WERI-Rb-1 (cell line): ENCODE data around the gene POMT1.

Experiments
- DNase-seq: peaks from one replicate; pipeline ENCODE4 v3.0.0-alpha.2; 2020
- H3K27ac ChIP-seq: fragments of 250-450 bp; sonication (Bioruptor Pico); 2 replicates; pipeline ENCODE4 v1.5.1; 2020; ENCODE audit warnings: mild to moderate bottlenecking, moderate library complexity
- H3K27me3 ChIP-seq: fragments of 250-450 bp; sonication (Bioruptor Pico); 2 replicates; pipeline ENCODE4 v1.5.1; 2021; ENCODE audit warnings: mild to moderate bottlenecking, low read depth, moderate library complexity; ENCODE audit not compliant: insufficient read depth, severe bottlenecking
- H3K36me3 ChIP-seq: fragments of 250-450 bp; sonication (Bioruptor Pico); 2 replicates; pipeline ENCODE4 v1.5.1; 2020; ENCODE audit warnings: mild to moderate bottlenecking, moderate library complexity
- H3K4me3 ChIP-seq: 2 replicates; pipeline ENCODE4 v1.5.1; 2011; ENCODE audit warnings: low read depth, mild to moderate bottlenecking, control low read depth, low read length
- H3K9me3 ChIP-seq: fragments of 250-450 bp; sonication (Bioruptor Pico); 2 replicates; pipeline ENCODE4 v1.5.1; 2021; ENCODE audit warnings: mild to moderate bottlenecking, moderate library complexity; ENCODE audit not compliant: severe bottlenecking
- TF ChIP-seq, protein P1 (sequence below): IDR thresholded peaks from 2 replicates; pipeline ENCODE4 v1.5.1; 2011; ENCODE audit warnings: low read depth, mild to moderate bottlenecking, control low read depth, inconsistent platforms, low read length

Gene POMT1

DNA sequence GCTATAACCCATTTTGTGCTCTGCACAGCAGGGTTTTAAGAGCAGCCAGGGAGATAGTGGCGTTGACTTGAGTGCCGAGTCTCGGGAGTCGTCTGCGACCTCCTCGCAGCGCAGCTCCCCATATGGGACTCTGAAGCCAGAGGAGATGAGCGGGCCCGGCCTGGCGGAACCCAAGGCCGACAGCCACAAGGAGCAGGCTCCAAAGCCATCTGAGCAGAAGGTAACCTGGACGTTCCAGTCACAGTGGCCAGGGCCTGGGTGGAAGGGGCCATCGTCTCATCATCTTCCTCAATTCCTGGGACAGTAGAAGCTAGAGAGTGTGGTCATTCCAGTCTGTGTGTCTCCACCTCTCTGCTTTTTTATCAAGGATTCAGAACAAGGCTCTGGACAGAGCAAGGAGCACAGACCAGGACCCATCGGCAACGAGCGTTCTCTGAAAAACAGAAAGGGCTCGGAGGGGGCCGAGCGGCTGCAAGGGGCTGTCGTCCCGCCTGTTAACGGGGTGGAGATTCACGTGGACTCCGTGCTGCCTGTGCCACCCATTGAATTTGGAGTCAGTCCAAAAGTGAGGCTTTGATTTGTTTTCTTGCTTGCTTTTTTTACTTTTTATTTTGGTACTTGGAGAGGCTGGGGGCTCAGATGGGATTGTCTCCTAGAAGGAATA is 20.2 kb upstream of the POMT1 start:
- H3K36me3 ChIP-seq, result peaks cover 99% of the 10 kb centered on the region
- H3K4me3 ChIP-seq, result no peak overlapping the region
- no peak overlapping the region for H3K27ac ChIP-seq
- H3K9me3 ChIP-seq, result no peaks in the 10 kb centered on the region
- H3K27me3 ChIP-seq, result no peaks in the 10 kb centered on the region
- no peak for DNase-seq
- TF ChIP-seq, protein P1, sequence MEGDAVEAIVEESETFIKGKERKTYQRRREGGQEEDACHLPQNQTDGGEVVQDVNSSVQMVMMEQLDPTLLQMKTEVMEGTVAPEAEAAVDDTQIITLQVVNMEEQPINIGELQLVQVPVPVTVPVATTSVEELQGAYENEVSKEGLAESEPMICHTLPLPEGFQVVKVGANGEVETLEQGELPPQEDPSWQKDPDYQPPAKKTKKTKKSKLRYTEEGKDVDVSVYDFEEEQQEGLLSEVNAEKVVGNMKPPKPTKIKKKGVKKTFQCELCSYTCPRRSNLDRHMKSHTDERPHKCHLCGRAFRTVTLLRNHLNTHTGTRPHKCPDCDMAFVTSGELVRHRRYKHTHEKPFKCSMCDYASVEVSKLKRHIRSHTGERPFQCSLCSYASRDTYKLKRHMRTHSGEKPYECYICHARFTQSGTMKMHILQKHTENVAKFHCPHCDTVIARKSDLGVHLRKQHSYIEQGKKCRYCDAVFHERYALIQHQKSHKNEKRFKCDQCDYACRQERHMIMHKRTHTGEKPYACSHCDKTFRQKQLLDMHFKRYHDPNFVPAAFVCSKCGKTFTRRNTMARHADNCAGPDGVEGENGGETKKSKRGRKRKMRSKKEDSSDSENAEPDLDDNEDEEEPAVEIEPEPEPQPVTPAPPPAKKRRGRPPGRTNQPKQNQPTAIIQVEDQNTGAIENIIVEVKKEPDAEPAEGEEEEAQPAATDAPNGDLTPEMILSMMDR, result no peak

GRCh38 chr9:131483319-131484050 is 19.2 kb upstream of the POMT1 start:
- Histone ChIP-seq H3K27me3 (no peaks in the 10 kb centered on the region), H3K4me3 (no peak overlapping the region), H3K27ac (no peak overlapping the region), H3K36me3 (peaks cover 99% of the 10 kb centered on the region), H3K9me3 (no peaks in the 10 kb centered on the region)
- no peak for DNase-seq
- TF ChIP-seq, protein P1, result no peak

DNA sequence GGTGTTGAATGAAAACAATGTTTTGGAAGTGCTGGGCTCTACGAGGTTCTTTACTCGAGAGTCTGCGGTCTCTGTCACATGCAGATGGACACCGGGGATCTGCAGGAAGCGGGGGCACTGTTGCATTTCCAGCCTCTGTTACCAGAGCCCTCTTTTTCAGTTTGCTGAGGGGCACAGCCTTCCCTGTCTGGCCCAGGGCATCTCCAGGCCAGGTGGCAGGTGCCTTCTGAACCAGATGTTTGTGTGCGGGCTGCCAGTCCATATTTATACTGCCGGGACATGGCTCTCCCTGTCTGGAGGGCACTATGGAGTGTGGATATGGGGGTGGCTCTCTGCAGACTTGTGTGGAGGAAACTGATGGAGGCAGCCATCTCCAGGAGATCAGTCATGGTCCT is 18.7 kb upstream of the POMT1 start:
- H3K36me3 ChIP-seq, result peaks cover 99% of the 10 kb centered on the region
- H3K27me3 ChIP-seq, result no peaks in the 10 kb centered on the region
- H3K27ac ChIP-seq, result no peak overlapping the region
- TF ChIP-seq, protein P1, result no peak
- H3K4me3 ChIP-seq, result no peak overlapping the region
- no peaks in the 10 kb centered on the region for H3K9me3 ChIP-seq
- no peak for DNase-seq

DNA sequence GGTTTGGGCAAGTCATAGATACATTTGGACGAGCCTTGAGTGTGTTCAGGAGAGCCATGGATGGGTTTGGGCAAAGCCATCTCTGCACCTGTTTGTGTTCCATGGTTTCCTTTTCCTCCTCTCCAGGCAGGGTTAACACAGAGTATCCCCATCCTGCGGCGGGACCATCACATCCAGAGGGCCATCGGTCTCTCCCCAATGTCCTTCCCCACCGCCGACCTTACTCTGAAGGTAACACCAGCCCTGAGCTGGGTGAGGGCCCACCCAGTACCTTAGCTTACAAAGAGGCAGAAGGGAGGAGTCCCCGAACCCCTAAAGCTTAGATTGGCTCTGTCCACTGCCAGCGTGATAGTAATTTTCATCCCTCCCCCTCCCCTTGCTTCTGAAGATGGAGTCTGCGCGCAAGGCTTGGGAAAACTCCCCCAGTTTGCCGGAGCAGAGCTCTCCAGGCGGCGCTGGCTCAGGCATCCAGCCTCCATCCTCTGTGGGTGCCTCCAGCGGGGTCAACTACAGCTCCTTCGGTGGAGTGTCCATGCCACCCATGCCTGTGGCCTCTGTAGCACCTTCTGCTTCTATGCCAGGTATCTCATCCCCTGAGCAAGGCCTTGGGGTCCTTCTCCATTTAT is 18.0 kb upstream of the POMT1 start:
- Histone ChIP-seq H3K36me3 (peaks cover 99% of the 10 kb centered on the region), H3K27me3 (no peaks in the 10 kb centered on the region), H3K4me3 (no peak overlapping the region), H3K9me3 (no peaks in the 10 kb centered on the region), H3K27ac (no peak overlapping the region)
- TF ChIP-seq, protein P1, result no peak
- DNase-seq, result no peak

- Histone ChIP-seq H3K36me3 (peaks cover 99% of the 10 kb centered on the region), H3K27ac (no peak overlapping the region), H3K9me3 (no peaks in the 10 kb centered on the region), H3K4me3 (no peak overlapping the region), H3K27me3 (no peaks in the 10 kb centered on the region)
- TF ChIP-seq, protein P1, result no peak
- no peak for DNase-seq
These were observed 17.5 kb upstream of the POMT1 start for GRCh38 chr9:131485206-131485605.
